ENCODE data around the gene SPEG.

The SPEG gene

DNA sequence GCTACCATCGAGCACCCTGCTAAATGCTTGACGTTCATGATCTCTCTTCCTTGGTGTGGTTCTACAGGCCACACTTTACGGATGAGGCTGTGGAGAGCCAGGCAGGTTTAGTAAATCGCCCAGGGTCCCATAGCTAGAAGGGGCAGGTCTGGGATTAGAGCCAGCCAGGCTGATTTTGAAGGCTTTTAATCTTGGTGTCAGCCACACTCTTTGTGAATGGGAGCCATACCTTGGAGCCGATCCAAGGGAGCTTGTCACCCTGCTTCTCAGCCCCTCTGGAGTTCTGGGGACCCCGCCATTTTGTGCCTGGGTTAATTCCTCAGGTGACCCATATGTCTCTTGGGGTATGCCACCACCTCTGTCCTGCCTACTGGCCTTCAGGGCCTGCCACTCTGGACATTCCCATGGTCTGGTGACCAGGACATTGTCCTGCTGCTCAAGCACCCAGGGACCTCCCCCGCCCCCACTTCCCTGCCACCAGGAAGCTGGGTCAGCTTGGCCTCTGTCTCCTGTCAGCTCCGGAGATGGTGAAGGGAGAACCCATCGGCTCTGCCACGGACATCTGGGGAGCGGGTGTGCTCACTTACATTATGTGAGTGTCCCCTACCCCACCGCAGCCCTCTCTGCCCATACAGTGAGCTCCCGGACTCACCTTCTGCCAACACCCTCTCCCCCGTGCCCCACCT is 56.8 kb downstream of the SPEG start:
- DNase-seq (ENCODE audit: insufficient read length, low spot score), result no peak
- no peak for FAIRE-seq

DNA sequence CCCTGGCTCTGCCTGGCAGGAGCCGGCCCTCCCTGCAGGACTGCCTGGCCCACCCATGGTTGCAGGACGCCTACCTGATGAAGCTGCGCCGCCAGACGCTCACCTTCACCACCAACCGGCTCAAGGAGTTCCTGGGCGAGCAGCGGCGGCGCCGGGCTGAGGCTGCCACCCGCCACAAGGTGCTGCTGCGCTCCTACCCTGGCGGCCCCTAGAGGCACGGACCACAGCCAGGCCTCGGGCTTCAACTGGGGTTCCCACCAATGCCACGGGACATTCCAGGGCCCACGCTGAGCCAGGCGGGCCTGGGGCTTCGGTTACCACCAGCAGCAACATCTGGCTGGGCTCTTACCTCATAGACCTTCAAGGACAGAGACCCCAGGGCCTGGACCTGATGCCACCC is 57.9 kb downstream of the SPEG start:
- no peak for FAIRE-seq
- DNase-seq (ENCODE audit: insufficient read length, low spot score), result no peak

DNA sequence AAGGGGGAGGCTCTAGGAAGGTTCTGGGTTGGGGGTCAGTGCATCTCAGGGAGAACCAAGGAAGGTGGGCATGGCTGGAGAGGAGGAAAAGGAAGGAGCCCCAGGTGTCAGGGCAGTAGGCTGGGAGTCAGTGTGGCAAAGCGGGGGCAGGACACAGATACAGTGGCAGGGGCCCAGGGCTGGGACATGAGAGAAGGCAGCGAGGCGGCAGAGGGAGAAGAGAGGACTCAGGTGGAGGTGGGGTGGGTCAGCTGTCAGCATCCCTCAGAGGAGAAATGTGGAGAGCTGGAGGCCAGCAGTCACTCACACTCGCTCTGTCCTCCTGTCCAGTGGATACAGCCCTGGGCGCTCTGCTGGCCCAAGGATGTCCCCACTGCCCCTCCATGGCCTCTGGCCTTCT is 58.4 kb downstream of the SPEG start:
- no peak for DNase-seq (ENCODE audit: insufficient read length, low spot score)
- no peak for FAIRE-seq

DNA sequence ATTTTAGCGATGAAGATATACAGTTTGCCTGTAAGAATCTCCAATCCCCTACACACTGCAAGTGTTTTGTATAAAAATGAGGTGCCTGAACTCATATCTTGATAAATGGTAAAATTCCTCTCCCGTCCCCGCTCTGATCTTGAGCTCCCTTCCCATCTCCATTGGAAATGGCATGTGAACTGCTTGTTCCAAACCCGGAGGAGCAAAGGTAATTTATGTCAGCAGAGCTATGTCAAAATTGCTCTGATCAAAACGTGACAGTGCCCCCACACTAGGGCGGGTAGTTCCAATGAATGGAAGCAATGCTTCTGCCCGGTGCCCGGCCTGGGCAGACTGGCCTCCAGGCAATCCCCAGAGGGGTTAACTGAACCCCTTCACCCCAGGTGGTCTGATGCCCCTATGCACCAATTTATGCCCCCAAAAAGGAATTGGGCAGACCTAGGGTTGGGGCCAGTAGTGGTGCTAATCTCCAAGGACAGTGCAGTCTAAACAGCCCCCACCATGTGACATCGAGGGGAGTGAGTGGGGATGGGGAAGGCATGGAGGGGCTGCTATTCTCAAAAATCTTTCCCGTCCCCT is 60.4 kb downstream of the SPEG start:
- DNase-seq (ENCODE audit: insufficient read length, low spot score) (no peak), FAIRE-seq (no peak)

DNA sequence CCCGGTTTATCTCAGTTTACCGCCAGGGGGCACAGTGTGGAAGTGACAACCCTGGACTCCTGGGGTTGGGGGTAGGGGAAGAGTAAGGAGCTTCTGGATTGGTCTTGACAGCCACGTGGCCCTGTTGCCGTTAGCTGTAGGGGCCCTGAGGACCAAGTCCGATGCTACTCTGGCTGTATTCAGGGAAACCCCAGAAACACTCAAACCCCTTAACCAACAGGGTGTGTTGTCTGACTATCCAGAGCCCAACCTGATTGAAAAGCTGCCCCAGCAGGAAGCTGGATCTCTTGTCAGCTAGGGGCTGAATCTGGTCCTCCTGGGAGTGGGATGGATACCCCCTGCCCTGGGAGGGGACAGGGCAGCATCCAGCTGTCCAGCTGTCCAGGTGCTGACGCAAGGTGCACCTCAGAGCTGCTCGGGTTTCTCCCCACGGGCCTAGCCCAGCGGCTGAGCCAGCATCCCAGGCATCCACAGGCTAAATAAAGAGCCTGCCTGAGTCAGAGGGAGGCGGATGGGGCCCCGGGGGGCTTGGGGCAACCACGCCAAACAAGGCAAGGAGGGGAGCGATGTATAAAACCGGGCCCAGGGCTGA is 61.0 kb downstream of the SPEG start:
- FAIRE-seq, result peak; percentile 4
- DNase-seq (ENCODE audit: insufficient read length, low spot score), result peak; percentile 73

DNA sequence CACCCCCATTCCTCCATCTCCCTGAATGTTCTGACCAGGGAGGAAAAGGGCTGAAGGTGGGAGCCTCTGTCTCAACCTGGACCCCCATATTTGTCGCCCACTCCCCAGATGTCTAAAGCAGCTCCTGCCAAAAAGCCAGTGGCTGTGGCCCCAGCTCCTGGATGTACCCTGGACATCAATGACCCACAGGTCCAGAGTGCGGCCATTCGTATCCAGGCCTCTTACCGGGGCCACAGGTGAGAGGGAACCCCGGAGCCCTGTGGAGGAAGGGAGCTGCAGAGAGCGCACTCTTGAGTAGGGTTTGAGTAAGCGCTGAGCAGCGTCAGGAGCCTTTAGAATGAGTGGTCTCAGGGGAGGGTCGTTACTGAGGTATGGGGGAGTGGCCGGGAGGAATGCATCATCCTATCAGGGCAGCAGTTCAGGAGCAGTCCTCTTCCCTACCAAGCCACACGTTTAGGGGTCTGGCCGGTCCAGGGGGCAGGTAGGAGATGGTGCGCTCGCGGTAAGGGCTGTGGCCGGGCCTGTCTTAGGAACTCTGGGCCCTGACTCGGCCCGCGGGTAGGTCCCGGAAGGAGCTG is 61.7 kb downstream of the SPEG start:
- DNase-seq (ENCODE audit: insufficient read length, low spot score), result no peak
- FAIRE-seq, result no peak

DNA sequence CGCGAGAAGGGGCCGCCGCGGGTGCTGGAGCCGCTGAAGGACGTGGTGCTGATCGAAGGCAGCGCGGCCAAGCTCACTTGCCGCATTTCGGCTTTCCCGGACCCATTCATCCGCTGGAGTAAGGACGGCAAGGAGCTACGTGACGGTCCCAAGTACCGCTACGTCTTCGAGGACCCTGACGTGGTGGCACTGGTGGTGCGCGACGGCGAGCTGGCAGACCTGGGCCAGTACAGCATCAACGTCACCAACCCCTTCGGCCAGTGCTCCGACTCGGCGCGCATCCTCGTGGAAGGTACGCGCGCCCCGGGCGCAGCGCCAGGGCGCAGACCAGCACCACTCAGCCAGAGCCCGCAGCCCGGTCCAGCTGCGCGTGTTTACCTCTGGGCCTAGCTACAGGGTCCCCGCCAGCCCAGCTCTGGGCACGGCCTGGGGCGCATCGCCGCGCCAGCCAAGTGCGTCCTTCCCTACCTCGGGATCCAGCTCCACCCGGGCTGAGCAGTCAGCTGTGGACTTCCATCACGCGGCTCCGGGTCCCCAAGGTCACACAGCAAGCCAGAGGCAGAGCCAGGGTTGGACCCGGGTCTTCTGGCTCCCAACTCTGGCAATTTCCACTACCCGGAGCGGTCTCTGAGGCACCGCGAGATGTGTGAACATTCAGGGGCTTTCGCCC is 62.3 kb downstream of the SPEG start:
- FAIRE-seq (no peak), DNase-seq (ENCODE audit: insufficient read length, low spot score) (no peak)

DNA sequence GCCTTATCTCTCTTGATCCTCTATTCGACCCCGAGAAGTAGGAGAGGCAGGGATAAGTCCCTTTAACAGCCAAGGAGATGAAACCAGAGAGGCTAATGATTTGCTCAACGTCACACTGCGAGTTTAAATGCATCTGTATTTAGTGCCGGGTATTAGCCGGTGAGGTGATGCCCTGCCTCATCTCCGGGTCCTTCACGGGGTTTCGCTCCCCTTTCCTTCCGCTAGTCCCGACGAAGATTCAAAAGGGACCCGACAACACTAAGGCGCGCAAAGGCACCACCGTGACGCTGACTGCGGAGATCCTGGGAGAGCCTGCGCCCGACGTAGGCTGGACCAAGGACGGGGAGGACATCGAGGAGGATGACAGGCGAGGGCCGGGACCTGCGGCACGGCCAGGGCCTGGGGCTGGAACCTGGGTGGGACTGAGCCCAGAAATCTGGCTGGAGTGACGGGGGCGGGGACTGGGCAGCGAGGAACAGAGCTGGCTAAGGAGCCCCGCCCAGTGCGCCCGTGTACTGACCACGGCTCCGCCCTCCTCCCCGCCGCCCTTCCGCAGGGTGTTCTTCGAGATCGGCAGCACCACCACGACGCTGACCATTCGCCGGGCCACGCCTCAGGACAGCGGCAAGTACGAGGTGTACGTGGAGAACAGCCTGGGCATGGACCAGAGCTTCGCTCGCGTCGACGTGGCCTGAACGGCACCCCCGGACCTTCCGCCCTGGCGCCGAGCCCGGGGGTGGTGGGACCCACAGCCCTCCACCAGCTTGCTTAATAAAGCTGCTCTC is 63.0 kb downstream of the SPEG start:
- FAIRE-seq (peak; percentile 59), DNase-seq (ENCODE audit: insufficient read length, low spot score) (peak; percentile 58)

DNA sequence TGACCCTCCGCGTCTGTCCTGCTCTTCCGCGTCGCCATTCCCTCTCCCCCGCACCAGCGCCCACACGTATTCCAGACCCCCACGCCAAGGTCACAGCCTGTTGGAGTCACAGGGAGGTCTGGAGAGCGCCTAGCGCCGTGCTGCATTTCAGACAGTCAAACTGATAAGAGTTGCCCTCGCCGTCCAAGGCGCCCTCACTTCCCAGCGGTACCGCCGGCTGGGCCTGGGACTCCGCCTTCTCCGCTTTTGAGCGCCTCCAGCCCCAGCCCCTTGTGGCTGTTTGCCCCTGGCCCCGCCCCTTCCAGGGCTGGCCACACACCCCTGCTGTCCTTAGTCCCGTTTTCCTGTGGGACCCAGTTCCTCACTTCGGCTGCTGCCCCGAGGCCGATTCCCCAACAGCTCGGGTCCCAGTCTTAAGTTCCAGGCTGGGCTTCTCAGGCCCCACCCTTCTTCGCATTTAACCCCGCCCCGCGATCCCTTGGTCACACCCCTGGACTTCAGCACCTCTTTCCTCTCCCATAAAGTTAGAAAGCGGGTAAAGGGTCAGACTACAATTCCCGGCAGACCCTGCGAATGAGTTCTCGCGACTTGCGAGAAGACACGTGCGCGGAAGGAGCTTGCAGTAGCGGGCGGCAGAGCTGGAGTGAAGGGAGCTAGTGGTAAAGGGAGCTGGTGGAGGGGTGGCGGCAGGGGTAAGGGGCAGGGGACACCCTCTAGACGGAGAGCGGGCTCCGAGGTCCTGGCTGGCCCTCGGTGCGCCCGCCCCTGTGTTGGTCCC is 63.8 kb downstream of the SPEG start, which contains the start of gene GMPPA:
GMPPA (plus strand) TSS at position 612 of the 778 bp plus-strand sequence. CDS start 1,085 bp downstream, outside the sequence.
- FAIRE-seq, result peak; percentile 99

DNA sequence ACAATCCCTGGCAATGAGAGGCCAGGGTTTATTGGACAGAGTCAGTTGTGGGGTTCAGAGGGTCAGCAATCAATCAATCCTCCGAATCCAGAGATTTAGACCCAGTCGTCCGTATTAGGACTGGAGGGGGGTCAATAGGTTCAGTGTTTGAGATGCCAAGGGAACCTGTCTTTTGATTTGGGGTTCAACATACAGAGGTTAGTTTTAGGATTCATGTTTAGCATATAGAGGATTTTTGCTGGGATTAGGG is 64.3 kb downstream of the SPEG start:
- FAIRE-seq (no peak), DNase-seq (ENCODE audit: insufficient read length, low spot score) (no peak)

More for the DNA sequence above, 63.8 kb downstream of the SPEG start, which contains the start of gene GMPPA:
- DNase-seq (ENCODE audit: insufficient read length, low spot score), result peak; percentile 99

DNA sequence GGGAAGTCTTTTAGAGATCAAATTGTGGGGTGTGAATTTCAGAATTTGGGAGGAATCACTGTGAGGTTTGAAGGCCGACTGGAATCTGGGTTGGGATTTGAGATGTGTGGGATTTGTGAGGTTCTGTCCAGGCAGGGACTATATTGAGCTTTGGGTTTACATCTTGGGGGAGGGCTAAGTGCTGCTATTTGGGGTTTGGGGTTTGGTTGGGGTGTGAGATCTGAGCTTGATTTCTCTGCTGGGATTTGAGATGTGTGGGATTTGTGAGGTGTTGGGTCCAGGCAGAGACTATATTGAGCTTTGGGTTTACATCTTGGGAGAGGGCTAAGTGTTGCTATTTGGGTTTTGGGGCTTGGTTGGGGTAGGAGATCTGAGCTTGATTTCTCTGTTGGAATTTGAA is 64.9 kb downstream of the SPEG start:
- DNase-seq (ENCODE audit: insufficient read length, low spot score) (no peak), FAIRE-seq (no peak)

DNA sequence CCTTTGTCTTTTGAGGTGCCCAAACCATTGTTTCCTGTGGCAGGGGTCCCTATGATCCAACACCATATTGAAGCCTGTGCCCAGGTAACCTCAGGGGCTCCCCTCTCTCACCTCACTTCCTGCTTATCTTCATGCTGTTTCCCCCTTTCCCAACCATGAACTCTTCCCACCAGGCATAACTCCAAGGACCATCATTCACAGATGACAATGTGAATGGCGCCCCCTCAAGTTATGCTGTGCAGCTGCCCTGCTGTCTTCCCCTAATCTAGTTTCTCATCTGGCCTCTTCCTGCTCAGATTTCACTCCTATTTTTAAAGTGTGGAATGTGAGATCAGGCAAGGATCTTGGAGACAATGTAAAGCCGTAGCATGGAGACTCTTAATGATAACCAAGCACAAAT is 65.5 kb downstream of the SPEG start:
- FAIRE-seq, result peak; percentile 82
- DNase-seq (ENCODE audit: insufficient read length, low spot score), result no peak

DNA sequence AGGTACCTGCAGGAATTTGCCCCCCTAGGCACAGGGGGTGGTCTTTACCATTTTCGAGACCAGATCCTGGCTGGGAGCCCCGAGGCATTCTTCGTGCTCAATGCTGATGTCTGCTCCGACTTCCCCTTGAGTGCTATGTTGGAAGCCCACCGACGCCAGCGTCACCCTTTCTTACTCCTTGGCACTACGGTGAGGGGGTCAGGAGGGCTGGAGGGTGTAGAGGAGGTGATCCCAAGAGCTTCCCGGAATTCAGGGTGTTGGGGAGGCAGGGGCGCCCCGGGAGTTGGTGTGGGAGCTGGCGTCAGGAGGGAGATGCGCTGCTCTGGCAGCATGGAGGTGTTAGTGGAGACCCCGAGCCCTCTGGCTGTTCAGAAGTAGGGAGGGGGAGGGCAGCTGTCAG is 67.2 kb downstream of the SPEG start:
- FAIRE-seq, result no peak
- DNase-seq (ENCODE audit: insufficient read length, low spot score), result no peak

DNA sequence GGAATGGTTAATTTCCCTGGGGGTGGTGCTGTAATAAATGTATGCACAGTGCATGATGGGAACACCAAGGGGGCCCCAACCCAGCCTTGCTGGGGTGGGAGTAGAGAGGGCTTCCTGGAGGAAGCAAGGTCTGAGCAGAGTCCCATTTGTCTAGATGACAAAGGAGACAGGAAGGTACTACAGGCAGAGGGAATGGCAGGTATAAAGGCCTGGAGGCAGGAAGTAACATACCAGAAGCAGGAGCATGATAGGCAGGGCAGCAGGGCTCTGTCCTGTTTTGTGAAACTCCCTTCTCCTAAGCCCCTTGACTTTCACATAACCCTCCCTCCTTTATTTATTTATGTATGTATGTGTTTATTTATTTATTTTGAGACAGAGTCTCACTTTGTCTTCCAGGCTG is 68.0 kb downstream of the SPEG start:
- DNase-seq (ENCODE audit: insufficient read length, low spot score), result no peak

DNA sequence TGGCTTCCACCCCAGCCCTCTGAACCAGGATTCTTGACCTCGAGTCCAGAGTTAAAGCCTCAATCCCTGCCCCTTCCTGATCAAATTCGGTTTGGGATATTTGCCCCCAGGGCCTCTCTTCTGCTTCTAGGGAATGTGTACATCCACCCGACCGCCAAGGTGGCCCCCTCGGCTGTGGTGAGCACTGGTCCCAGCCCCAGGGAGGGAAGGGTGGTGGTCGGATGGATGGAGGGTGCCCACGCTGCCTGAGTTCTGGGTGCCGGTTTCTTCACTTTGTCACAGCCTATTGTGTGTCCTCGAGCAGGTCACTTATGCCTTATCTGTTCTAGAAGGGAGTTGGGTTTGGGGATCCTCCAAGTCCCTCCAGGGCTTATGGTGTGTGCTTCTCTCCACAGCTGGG is 70.9 kb downstream of the SPEG start:
- DNase-seq (ENCODE audit: insufficient read length, low spot score) (no peak), FAIRE-seq (no peak)

More for the DNA sequence above, 68.0 kb downstream of the SPEG start:
- no peak for FAIRE-seq

DNA sequence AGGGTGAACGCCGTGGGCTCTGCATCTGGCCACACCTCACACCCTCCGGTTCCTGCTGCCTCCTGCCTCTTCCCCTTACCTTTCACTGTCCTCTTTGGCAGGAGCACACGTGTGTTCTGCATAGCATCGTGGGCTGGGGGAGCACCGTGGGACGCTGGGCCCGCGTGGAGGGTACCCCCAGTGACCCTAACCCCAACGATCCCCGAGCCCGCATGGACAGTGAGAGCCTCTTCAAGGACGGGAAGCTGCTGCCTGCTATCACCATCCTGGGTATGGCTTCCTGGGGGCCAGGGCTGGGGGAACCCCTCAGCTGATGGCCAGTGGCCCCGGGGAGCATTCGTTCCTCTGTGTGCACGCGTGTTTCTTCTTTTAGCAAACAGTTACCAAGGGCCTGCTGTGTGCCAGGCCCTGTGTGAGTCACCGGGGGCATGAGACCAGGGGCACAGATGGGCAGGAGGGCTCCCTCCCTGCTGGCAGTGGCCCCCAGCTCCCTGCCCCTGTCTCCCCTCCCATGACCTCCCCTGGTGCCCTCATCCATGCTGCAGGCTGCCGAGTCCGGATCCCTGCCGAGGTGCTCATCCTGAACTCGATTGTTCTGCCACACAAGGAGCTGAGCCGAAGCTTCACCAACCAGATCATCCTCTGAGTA is 71.6 kb downstream of the SPEG start:
- DNase-seq (ENCODE audit: insufficient read length, low spot score) (no peak), FAIRE-seq (no peak)

DNA sequence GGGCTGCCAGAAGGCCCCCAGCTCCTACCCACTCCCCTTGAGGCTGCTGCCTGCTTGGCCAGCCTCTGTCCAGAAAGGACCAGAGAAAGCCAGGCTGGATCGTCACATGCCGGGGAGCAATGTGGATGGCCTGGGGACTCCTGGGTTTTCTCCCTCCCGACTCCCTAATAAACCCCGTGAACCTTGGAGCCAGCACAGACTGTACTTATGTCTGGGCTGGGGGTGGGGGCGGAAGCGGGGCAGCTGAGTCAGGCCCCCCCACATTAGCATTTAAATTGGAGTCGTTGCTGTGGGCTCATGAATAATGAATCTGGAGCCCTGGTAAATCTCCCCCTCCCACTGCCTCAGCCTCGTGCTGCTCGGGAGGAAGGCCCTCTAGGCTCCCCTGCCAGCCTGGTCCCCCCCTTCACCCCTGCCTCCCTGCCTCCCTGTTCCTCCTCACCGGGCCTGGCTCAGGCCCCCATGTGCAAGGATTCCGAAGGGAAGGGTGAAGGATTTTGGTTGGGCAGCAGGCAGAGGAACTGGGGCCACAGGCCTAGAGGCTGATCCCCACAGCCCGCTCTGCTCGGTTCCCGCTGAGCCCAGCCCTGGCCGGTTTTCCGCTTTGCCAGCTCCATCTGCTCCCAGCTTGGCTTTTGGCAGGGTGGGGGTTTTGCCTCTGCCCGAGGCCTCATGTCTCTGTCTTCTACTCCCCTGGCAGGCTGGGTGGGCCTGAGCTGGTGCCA is 72.3 kb downstream of the SPEG start:
- DNase-seq (ENCODE audit: insufficient read length, low spot score), result no peak
- no peak for FAIRE-seq

DNA sequence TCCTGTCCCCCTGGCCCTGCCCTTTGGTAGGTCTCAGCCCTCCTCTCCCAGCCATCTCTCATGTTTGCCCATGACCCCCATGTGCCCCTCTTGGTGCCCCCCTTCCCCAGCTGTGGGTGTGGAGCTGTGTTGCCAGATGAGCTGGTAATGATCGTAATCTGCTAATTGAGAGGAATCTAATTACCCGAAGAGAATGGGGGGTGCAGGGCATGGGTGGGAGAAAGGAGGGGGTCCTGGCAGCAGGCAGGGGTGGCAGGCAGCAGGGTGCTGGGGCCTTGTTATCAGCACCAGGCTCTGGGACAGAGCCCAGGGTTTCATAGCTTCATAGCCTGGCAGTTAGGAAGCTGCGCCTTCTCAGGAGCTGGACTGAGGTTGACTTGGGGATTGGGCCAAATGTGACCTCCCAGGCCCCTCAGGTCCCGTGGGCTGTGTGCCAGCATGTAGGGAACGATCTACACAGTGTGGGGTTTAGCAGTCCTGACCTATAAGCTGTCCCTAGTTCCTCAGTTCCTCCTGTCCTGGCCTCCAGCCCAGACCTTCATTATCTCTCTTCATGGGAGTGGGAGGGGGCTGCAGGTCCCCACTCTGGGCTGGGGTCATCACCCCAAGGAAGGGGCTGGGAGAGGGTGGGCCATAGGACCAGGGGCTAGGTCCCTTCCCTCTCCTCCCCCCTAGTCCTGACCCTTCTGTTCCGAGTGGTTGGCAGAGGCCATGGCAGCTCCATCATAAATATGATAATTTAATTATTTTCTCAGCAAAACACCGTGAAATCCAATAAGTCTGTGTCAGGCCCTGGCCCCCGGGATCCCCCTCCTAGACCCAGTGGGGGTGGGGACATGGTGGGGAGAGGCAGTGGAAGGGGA is 73.2 kb downstream of the SPEG start:
- no peak for FAIRE-seq
- no peak for DNase-seq (ENCODE audit: insufficient read length, low spot score)
